Neural progenitor cell (in vitro differentiated cells): ENCODE results near the gene POT1.

Experiments used
- CTCF ChIP-seq: fragments of 200-600 bp; sonication (generic); IDR thresholded peaks from 2 replicates; pipeline ENCODE4 v1.5.1; 2017; ENCODE audit warnings: antibody characterized with exemption, mild to moderate bottlenecking
- EZH2 ChIP-seq: fragments of 200-600 bp; sonication (generic); IDR thresholded peaks from 2 replicates; pipeline ENCODE4 v1.6.1; 2017; ENCODE audit warnings: antibody characterized with exemption, mild to moderate bottlenecking, moderate library complexity

- TF ChIP-seq CTCF (peak; percentile 48), EZH2 (no peak)
Measured at GRCh38 chr7:124840435-124840834, 89.2 kb downstream of the POT1 start.
